LoVo (cell line): ENCODE data around the gene GP9.
"Not testable (repeated sequence)": the region's sequence is repeated elsewhere in the genome, so short reads cannot be mapped to it uniquely, and the experiment has no call there.

ENCODE experiments used
- DNase-seq: peaks from one replicate; pipeline ENCODE4 v3.0.0-alpha.2; 2016; ENCODE audit warnings: low spot score

GP9 gene

DNA sequence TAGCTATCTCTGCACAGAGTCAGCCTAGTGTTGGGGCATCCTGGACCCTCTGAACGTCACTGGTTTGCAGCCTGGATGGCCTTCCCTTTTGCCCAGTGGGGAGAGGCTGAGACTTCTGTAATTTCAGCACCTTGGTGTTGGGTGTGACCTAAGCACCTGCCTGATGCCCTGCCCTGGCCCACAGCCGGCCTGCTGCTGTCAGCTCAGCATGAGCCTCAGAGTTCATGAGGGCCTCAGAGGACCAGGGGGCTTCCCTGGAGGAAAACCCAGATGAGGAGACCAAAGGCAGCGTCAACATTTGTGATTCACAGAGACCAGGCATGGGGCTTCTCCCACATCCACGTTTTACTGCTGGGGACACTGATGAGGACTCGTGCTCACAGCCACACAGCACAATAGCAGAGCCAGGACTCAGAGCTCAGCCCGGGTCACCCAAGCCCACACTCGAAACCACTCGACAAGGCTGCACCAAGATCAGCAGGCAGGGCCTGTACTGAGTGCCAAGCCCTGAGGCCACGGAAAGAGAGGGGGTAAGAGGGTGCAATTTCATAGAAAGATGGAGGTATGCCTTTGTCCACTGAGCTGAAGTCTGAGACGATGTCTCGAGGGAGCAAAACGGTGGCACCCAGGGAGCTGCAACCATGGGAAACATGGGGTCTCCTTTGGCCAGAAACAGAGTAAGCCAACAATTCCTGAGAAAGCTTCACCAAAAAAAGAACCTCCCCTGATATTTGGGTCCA is 9.9 kb upstream of the GP9 start:
- DNase-seq: no peak

GRCh38 chr3:129051871-129052340 is 8.7 kb upstream of the GP9 start:
- peak; percentile 4 for DNase-seq

DNA sequence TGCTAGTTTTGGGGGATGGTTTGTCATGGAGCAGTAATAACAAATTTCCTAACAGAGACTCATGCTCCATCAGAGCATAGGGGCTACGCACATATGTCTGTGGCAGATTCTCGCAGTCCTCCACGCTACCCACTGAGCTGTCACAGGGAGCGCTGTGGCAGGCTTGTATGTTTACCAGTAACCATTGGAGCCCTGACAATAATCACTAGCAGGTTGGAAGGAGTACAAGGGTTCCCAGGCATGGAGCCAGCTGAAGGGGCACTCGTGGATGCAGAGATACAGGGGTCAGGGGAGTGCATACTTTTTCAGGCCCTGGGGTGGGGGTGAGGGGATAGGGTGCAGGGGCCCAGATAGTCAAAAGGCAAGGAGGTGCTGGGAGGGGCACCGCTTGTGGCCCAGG is 7.9 kb upstream of the GP9 start:
- DNase-seq: no peak

GRCh38 chr3:129054605-129055104 is 5.9 kb upstream of the GP9 start:
- DNase-seq: no peak

- DNase-seq: no peak
Observed at GRCh38 chr3:129056451-129057173, 4.0 kb upstream of the GP9 start.

DNA sequence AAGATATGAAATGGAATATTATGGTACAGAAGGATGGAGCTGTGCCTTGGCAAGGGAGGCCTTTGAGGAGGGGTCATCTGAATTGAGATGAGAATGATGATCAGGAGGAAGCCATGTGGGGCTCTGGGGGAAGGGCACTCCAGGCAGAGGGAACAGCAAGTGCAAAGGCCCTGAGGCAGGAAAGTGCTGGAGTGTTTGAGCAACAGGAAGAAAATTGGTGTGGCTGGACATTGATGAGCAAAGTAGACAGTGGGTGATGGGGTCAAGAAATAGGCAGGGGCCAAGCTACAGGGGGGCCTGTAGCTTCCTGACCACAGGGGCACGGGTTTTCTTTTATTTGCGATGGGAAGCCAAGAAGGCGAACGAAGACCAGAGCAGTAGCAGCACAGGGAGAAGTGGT is 3.3 kb upstream of the GP9 start:
- no peak for DNase-seq

DNA sequence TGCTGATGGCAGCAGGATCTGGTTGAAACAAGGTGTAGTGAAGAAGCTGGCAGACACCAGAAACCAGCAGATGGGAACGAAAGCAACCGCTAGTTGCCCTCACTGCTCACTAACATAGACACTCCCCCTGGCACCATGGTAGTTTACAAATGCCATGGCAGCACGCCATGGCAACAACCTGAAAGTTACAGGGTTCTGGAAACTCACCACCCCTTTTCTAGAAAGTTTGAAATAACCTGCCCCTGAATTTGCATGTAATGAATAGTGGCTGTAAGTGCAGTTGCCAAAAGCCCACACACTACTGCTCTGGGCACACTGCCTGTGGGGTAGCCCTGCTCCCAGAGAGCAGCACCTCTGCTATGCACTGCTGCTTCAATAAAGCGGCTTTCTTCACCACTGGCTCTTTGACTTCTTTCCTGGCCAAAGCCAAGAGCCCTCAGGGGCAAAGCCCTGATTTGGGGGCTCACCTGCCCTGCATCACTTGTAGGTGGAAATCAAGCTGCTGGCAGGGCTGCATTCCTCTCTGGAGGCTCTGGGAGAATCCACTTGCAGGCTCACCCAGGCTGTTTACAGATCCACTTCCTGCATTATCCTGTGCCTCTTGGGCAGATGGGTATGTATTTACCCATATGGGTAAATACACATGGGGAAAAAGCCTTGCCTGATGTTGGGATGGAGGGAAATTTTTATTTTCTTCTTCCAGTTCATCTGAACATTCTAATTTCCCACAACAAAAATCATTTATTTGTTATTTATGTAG is 2.0 kb upstream of the GP9 start:
- DNase-seq: no peak

GRCh38 chr3:129059311-129059958 is 1.1 kb upstream of the GP9 start:
- no peak for DNase-seq

DNA sequence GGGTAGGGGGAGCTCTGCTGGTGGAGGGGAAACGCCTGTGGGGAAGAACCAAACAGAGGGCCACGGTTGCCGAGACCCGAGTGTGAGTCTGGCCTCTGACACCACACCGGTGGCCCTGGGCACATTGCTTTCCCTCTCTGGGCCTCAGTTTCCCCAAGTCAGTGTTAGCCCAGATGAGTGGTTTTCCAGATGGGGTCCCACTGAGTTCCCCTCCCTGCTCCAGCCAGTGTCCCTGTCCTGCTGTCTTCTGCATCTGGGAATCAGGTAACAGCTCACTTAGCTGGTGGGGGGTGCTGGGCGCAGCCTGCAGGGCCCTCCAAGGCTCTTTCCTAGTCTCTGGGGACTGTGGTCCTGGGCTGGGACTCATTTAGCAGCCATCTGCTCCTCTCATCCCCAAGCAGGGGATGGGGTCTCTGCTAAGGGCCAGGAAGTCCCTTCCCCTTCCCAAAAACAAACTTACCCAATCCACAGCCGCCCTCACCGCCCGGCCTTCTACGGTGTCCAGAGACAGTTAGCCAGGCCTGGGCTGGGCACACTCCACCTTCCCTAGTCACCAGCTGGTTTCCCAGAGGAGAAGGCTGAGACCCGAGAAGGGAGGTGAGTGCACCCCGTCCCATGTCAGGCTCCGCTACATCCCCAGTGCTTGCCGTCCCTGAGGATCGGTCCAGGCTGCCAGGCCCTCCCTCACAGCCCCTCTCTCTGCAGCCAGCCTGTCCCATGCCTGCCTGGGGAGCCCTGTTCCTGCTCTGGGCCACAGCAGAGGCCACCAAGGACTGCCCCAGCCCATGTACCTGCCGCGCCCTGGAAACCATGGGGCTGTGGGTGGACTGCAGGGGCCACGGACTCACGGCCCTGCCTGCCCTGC is 676 bp downstream of the GP9 start:
- no peak for DNase-seq

DNA sequence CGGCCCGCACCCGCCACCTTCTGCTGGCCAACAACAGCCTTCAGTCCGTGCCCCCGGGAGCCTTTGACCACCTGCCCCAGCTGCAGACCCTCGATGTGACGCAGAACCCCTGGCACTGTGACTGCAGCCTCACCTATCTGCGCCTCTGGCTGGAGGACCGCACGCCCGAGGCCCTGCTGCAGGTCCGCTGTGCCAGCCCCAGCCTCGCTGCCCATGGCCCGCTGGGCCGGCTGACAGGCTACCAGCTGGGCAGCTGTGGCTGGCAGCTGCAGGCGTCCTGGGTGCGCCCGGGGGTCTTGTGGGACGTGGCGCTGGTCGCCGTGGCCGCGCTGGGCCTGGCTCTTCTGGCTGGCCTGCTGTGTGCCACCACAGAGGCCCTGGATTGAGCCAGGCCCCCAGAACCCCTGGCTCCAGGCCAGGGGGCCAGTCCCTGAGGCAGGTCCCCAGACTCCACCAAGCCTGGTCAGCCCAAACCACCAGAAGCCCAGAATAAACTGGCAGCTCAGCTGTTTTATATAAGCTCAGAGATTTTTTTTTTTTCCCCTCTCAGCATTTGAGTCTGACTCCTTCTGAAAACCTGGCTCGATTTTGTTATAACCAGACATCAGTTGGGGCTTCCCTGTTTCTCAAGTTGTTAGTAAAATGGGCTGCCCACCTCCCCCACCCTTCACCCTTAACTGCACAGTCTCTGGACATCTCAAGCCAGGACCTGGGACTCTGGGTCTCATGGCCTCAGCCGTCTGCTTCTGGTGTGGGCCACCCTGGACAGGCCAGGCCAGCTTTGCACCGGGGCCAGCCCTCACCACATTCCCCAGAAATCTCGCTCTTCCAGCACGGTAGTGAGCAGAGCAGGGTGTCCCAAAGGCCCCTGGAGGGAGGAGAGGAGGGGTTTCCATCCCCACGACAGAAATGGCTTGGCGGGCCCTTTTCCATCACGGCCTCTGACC is 1.6 kb downstream of the GP9 start:
- DNase-seq: no peak

DNA sequence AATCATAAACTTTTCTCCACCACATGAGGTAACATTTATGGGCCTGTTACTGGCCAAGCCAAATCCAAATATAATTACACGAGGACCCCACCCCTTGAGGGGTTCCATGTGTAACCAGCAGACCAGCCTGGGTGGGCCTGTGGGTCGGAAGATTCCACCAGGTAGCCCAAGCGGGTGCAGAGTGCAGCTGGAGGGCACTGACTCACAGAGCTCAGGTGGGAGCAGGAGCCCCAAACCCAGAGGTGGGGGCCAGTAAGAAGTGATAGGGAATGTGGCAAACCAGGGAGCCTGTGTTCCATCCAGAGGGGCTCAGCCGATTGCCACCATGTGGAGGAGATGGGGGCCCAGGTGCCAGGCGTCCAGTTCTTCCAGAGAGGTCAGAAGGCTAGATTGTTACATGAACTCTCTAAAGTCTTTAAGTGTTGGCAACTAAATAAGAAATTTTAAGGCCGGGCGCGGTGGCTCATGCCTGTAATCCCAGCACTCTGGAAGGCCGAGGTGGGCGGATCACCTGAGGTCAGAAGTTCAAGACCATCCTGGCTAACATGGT is 2.6 kb downstream of the GP9 start:
- DNase-seq: no peak

DNA sequence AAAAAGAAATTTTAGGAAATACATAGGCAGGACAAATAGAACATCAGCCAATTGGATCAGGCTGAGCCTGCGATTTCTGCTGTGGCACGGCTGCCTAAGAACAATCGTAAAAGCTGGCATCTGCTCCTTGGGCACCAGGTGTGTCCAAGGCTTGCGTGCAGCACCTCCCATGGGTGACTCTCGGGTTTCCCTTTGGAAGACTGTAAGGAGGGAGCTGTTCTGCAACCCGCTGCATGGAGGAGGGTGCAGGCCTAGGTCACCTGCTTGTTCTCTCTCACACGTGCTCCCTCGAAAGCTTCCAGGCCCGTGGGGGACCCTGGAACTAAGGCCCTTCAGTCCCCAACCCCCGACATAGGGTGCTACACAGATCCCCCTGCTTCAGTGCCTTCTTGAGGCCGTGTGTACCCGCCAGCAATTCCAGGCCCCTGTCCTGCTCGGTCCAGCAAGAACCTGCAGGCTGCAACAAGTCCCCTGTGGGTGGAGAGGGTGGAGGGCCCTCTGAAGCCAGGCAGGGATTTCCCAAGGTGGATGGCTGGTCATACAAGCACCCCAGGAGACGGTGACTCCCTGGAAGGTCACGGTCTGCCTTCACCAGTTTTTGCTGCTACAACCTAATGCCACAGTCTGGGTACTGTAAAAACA is 3.4 kb downstream of the GP9 start:
- no peak for DNase-seq

DNA sequence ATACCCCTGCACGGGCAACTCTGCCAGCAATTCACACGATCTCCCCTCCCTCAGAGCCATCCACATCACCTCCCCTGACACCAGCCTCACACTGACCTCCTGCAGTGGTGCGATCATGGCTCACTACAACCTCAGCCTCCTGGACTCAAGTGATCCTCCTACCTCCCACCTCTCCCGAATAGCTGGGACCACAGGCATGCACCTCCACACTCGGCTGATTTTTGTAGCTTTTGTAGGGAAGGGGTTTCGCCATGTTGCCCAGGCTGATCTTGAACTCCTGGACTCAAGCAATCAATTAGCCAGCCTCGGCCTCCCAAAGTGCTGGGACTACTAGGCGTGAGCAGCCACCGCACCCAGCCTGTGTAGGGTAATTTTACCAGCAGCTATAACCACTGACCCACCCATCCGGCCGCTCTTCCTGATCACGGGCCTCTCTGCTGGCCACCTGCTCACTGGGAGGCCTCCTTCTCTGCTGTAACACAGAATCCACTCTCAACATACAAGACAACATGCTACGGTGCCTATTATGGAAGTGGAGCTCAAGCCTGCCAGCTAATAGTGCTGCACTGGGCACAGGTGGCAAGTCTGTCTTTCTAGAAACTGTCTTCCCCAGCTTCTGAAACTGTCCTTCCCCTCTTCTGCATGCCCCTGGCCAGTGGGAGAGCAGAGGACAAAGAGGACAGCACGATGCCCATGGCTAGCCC is 4.6 kb downstream of the GP9 start:
- no peak for DNase-seq

- DNase-seq: no peak
Observed at GRCh38 chr3:129065720-129066073, 5.1 kb downstream of the GP9 start.

DNA sequence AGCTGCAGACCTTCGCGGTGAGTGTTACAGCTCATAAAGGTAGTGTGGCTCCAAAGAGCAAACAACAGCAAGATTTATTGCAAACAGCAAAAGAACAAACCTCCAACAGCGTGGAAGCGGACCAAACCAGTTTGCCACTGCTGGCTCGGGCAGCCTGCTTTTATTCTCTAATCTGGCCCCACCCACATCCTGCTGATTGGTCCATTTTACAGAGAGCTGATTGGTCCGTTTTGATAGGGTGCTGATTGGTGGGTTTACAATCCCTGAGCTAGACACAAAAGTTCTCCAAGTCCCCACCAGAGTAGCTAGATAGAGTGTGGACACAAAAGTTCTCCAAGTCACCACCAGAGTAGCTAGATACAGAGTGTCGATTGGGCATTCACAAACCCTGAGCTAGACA is 7.1 kb downstream of the GP9 start:
- not testable (repeated sequence) for DNase-seq

DNA sequence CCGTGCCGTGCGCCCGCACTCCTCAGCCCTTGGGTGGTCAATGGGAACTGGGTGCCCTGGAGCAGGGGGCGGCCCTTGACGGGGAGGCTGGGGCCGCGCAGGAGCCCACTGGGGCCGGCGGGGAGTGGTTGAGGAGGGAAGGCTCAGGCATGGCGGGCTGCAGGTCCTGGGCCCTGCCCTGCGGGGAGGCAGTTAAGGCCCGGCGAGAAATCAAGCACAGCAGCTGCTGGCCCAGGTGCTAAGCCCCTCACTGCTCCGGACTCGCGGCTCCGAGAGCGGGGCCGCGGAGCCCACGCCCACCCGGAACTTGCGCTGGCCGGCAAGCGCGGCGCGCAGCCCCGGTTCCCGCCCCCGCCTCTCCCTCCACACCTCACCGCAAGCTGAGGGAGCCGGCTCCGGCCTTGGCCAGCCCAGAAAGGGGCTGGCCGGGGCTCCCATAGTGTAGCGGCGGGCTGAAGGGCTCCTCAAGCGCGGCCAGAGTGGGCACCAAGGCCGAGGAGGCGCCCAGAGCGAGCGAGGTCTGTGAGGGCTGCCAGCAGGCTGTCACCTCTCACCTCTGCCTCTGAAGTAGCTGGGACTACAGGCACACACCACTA is 7.8 kb downstream of the GP9 start:
- no peak for DNase-seq

DNA sequence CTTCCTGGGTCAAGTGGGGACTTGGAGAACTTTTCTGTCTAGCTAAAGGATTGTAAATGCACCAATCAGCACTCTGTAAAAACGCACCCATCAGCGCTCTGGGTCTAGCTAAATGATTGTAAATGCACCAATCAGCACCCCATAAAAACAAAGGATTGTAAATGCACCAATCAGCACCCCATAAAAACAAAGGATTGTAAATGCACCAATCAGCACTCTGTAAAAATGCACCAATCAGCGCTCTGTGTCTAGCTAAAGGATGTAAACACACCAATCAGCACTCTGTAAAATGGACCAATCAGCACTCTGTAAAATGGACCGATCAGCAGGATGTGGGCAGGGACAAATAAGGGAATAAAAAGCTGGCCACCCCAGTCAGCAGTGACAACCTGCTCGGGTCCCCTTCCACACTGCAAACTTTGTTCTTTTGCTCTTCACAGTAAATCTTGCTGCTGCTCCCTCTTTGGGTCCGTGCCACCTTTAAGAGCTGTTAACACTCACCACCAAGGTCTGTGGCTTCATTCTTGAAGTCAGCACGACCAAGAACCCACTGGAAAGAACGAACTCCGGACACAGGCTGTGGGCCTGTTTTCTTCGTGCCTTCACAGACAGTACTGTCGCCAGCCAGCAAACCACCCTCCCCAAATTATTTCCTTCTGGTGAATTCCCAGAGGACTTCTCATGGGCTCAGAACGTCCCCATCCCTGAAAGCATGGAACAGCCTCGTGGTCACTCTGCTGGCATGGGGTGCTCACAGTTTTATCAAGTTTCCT is 8.9 kb downstream of the GP9 start:
- not testable (repeated sequence) for DNase-seq
